Adrenal gland (tissue), 5 donors: ENCODE measurements around the gene TRAFD1.

Source experiments
- CTCF ChIP-seq, 6 experiments: fragments of 450-650 bp in 4 of 6; fragments of 200-600 bp in 2 of 6; sonication (generic) in 1 of 6; IDR thresholded peaks; 1 replicate in 5 of 6; 2 replicates in 1 of 6; pipeline versions ENCODE4 v1.5.1 to v1.8.0; 2016 to 2021; ENCODE audit warnings: antibody characterized with exemption in 6 of 6, mild to moderate bottlenecking in 2 of 6, moderate library complexity in 1 of 6
- POLR2A ChIP-seq, 2 donors: fragments of 450-650 bp; IDR thresholded peaks; one replicate each; pipeline ENCODE4 v1.6.1; 2017; ENCODE audit warnings: antibody characterized with exemption in 2 of 2, mild to moderate bottlenecking in 2 of 2, moderate library complexity in 1 of 2
- donor health status: DM: no; HTN: no; CAD: no.

GRCh38 chr12:112091563-112091962 lies 33.8 kb upstream of the TRAFD1 start:
- TF ChIP-seq CTCF (IDR thresholded peaks at IDR 0.05): no peak
- no peak for TF ChIP-seq POLR2A (IDR thresholded peaks at IDR 0.05)
